GM23338 (cell line): ENCODE measurements around the gene GPALPP1. TPM values are rescaled to one million over a fixed set of nuclear protein-coding genes. Genes with fewer than 3 reads are reported as not detected.

Experiments used
- ATAC-seq: fragments of 200-7000 bp; cut with Tn5 transposase; 3 replicates; pipeline ENCODE4 v1.9.1; 2020
- DNase-seq: peaks from one replicate; pipeline ENCODE4 v3.0.0-alpha.2; 2015; ENCODE audit warnings: low spot score
- H2AFZ ChIP-seq: fragments of 200-600 bp; sonication (generic); 2 replicates; pipeline ENCODE4 v1.8.0; 2016; ENCODE audit warnings: antibody characterized with exemption, mild to moderate bottlenecking, moderate library complexity
- H3F3A ChIP-seq: fragments of 200-600 bp; sonication (generic); replicated peaks from 2 replicates; pipeline ENCODE4 v1.8.0; 2017; ENCODE audit warnings: antibody characterized with exemption, mixed run types, low read depth
- H3K27ac ChIP-seq: fragments of 200-600 bp; sonication (generic); 2 replicates; pipeline ENCODE4 v1.6.1; 2016; ENCODE audit warnings: low read depth
- H3K27me3 ChIP-seq: fragments of 200-600 bp; sonication (generic); 2 replicates; pipeline ENCODE4 v1.8.0; 2016; ENCODE audit warnings: mild to moderate bottlenecking, mixed run types, moderate library complexity; ENCODE audit not compliant: insufficient read depth
- H3K36me3 ChIP-seq: fragments of 200-600 bp; sonication (generic); 2 replicates; pipeline ENCODE4 v1.8.0; 2016; ENCODE audit warnings: mild to moderate bottlenecking; ENCODE audit not compliant: insufficient read depth
- H3K4me1 ChIP-seq: fragments of 200-600 bp; sonication (generic); 2 replicates; pipeline ENCODE4 v1.8.0; 2016; ENCODE audit warnings: mild to moderate bottlenecking, moderate library complexity; ENCODE audit not compliant: insufficient read depth
- H3K4me2 ChIP-seq: fragments of 200-600 bp; sonication (generic); 2 replicates; pipeline ENCODE4 v1.7.1; 2017; ENCODE audit warnings: mixed run types
- H3K4me3 ChIP-seq: fragments of 200-600 bp; sonication (generic); 2 replicates; pipeline ENCODE4 v1.6.1; 2016; ENCODE audit warnings: mixed run types
- H3K79me2 ChIP-seq: fragments of 200-600 bp; sonication (generic); replicated peaks from 2 replicates; pipeline ENCODE4 v1.8.0; 2017; ENCODE audit warnings: mild to moderate bottlenecking; ENCODE audit not compliant: insufficient read depth
- H3K9me2 ChIP-seq: fragments of 200-600 bp; sonication (generic); 2 replicates; pipeline ENCODE4 v1.8.0; 2017; ENCODE audit not compliant: insufficient read depth
- H4K20me1 ChIP-seq: fragments of 200-600 bp; sonication (generic); replicated peaks from 2 replicates; pipeline ENCODE4 v1.8.0; 2017; ENCODE audit warnings: mild to moderate bottlenecking; ENCODE audit not compliant: insufficient read depth
- H3K27ac Mint-ChIP-seq: 2 replicates; pipeline ENCODE4 v1.8.0; 2020; ENCODE audit warnings: inconsistent platforms, mild to moderate bottlenecking, moderate library complexity, mixed read lengths
- H3K27me3 Mint-ChIP-seq: 3 replicates; pipeline ENCODE4 v1.8.0; 2022; ENCODE audit warnings: low read depth, mild to moderate bottlenecking, moderate library complexity, mixed read lengths, inconsistent platforms; ENCODE audit not compliant: insufficient read depth, poor library complexity
- H3K36me3 Mint-ChIP-seq: 3 replicates; pipeline ENCODE4 v1.8.0; 2021; ENCODE audit warnings: low read depth, mild to moderate bottlenecking, inconsistent platforms, moderate library complexity, mixed read lengths
- H3K4me1 Mint-ChIP-seq: 3 replicates; pipeline ENCODE4 v1.8.0; 2020; ENCODE audit warnings: mild to moderate bottlenecking, inconsistent platforms, mixed read lengths
- H3K4me3 Mint-ChIP-seq: 3 replicates; pipeline ENCODE4 v1.8.0; 2021; ENCODE audit warnings: moderate library complexity, mild to moderate bottlenecking, inconsistent platforms, mixed read lengths
- H3K9me3 Mint-ChIP-seq: 3 replicates; pipeline ENCODE4 v1.8.0; 2020; ENCODE audit warnings: moderate library complexity, mild to moderate bottlenecking, inconsistent platforms, mixed read lengths
- CREB1 ChIP-seq: fragments of 250-450 bp; sonication (Bioruptor Pico); IDR thresholded peaks from 2 replicates; pipeline ENCODE4 v1.5.0; 2020; ENCODE audit warnings: low read depth, mild to moderate bottlenecking, moderate library complexity
- CTCF ChIP-seq, 2 experiments: fragments of 200-600 bp in 1 of 2; sonication (generic) in 1 of 2; conservative IDR thresholded peaks; 2 replicates each; pipeline versions ENCODE4 v1.5.1 to v1.6.1; 2016 to 2017; ENCODE audit warnings: antibody characterized with exemption in 2 of 2, low read depth in 2 of 2, mild to moderate bottlenecking in 2 of 2, moderate library complexity in 1 of 2
- ETS1 ChIP-seq: IDR thresholded peaks from 2 replicates; pipeline ENCODE4 v1.6.1; 2016; ENCODE audit warnings: antibody characterized with exemption
- EZH2 ChIP-seq: fragments of 200-600 bp; sonication (generic); IDR thresholded peaks from one replicate; pipeline ENCODE4 v1.8.0; 2017; ENCODE audit warnings: antibody characterized with exemption, mild to moderate bottlenecking, low read depth; ENCODE audit not compliant: unreplicated experiment
- EZH2phosphoT487 ChIP-seq: fragments of 200-600 bp; sonication (generic); IDR thresholded peaks from one replicate; pipeline ENCODE4 v1.8.1; 2018; ENCODE audit warnings: antibody characterized with exemption; ENCODE audit not compliant: unreplicated experiment
- JUNB ChIP-seq: IDR thresholded peaks from one replicate; pipeline ENCODE4 v1.6.1; 2016; ENCODE audit warnings: antibody characterized with exemption; ENCODE audit not compliant: unreplicated experiment
- NANOG ChIP-seq: IDR thresholded peaks from 2 replicates; pipeline ENCODE4 v1.6.1; 2016; ENCODE audit warnings: antibody characterized with exemption, borderline replicate concordance
- POLR2AphosphoS5 ChIP-seq: IDR thresholded peaks from 2 replicates; pipeline ENCODE4 v1.6.1; 2016; ENCODE audit warnings: antibody characterized with exemption, low read depth
- REST ChIP-seq: IDR thresholded peaks from one replicate; pipeline ENCODE4 v1.6.1; 2018; ENCODE audit warnings: antibody characterized with exemption; ENCODE audit not compliant: unreplicated experiment
- STAT1 ChIP-seq: IDR thresholded peaks from one replicate; pipeline ENCODE4 v1.6.1; 2016; ENCODE audit warnings: antibody characterized with exemption; ENCODE audit not compliant: unreplicated experiment
- ZNF114 ChIP-seq: fragments of 250-450 bp; sonication (Bioruptor Pico); IDR thresholded peaks from 2 replicates; pipeline ENCODE4 v1.5.0; 2020; ENCODE audit warnings: mild to moderate bottlenecking, moderate library complexity
- ZNF331 ChIP-seq: fragments of 250-450 bp; sonication (Bioruptor Pico); IDR thresholded peaks from 2 replicates; pipeline ENCODE4 v1.5.0; 2020; ENCODE audit warnings: low read depth, mild to moderate bottlenecking, moderate library complexity
- ZNF462 ChIP-seq: fragments of 250-450 bp; sonication (Bioruptor Pico); IDR thresholded peaks from 2 replicates; pipeline ENCODE4 v1.5.0; 2020; ENCODE audit warnings: mild to moderate bottlenecking, moderate library complexity
- polyA plus RNA-seq: library from polyadenylated mRNA; unstranded; fragments of >200 nt; fragmentation: Nextera tagmentation; extraction: Ambion mirVana; gene quantifications from 2 replicates; pipeline ENCODE4 v1.2.1, GENCODE V29; 2016
- total RNA-seq: library from RNA; depleted of rRNA; stranded (reverse); fragments of >200 nt; shearing (Covaris generic); gene quantifications from 2 replicates; pipeline ENCODE4 v1.2.3, GENCODE V29; 2014

Gene GPALPP1
- total and polyA plus RNA-seq, 2 experiments from 2014 or later, result 31.3 to 35.8 TPM

DNA sequence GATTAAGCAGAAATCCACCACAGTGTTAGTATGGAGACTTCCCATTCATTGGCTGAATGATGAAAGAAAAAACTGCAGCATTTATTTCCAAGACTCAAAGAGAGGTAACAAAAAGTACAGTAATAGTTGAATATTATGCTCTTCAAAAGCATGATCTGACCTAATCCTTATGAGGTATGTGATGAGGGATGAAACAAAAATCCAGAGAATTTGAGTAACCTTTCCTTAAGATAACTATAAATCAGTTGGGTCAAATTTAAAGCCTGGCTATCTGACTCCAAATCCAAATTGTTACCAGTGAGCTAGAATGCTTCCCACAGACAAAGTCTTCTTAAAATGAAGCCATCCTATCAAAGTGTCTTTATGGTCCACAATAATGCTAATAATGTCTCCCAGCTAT, 38.2 kb upstream of the GPALPP1 start:
- Histone ChIP-seq H3F3A (no peaks in the 10 kb centered on the region), H3K9me2 (no peaks in the 10 kb centered on the region), H3K36me3 (no peaks in the 10 kb centered on the region), H3K27me3 (no peaks in the 10 kb centered on the region), H3K27ac (no peak overlapping the region), H3K4me3 (no peak overlapping the region), H3K4me1 (no peaks in the 10 kb centered on the region), H3K4me2 (no peak overlapping the region), H4K20me1 (no peaks in the 10 kb centered on the region), H2AFZ (no peak overlapping the region), H3K79me2 (no peaks in the 10 kb centered on the region; the same call in 1 of the 2 replicates)
- no peak for ATAC-seq
- TF ChIP-seq ZNF331 (CRISPR knock-in tag), result no peak
- no peak for TF ChIP-seq EZH2
- no peak for TF ChIP-seq REST
- TF ChIP-seq ZNF462 (CRISPR knock-in tag), result no peak
- TF ChIP-seq POLR2AphosphoS5, result no peak
- no peak for TF ChIP-seq JUNB
- TF ChIP-seq CTCF (conservative IDR thresholded peaks at IDR 0.05; ENCODE audit: low read depth in 2 of 2), result no peak
- TF ChIP-seq EZH2phosphoT487, result no peak
- no peak for TF ChIP-seq ZNF114 (CRISPR knock-in tag)
- TF ChIP-seq ETS1, result no peak
- no peak for TF ChIP-seq STAT1
- no peak for TF ChIP-seq NANOG
- TF ChIP-seq CREB1, result no peak
- H3K4me3 Mint-ChIP-seq, result no peak overlapping the region
- H3K4me1 Mint-ChIP-seq, result no peaks in the 10 kb centered on the region
- no peak overlapping the region for H3K27ac Mint-ChIP-seq
- H3K27me3 Mint-ChIP-seq, result peaks cover 4% of the 10 kb centered on the region
- peaks cover 7% of the 10 kb centered on the region; the same call in 2 of the 3 replicates for H3K36me3 Mint-ChIP-seq
- H3K9me3 Mint-ChIP-seq, result no peaks in the 10 kb centered on the region
- DNase-seq, result no peak
